ENCODE results near the gene STAG3. TPM values are rescaled to one million over a fixed set of nuclear protein-coding genes. Genes with fewer than 3 reads are reported as not detected.

STAG3 gene
- total RNA-seq: 0.66 and 1.6 TPM in 2 replicates

GRCh38 chr7:100177045-100178001, at the start of gene STAG3, which contains the start of gene GPC2:
TSS of gene STAG3 (plus strand) at chr7:100177918. CDS start at chr7:100180557, 2,639 bp downstream.
TSS of gene GPC2 (minus strand) at chr7:100177381. CDS start at chr7:100177199, 182 bp downstream.

GRCh38 chr7:100148559-100149328, 29.0 kb upstream of the STAG3 start, which contains the start of gene LAMTOR4:
TSS of gene LAMTOR4 (plus strand) at chr7:100148918. CDS start at chr7:100148973, 55 bp downstream.

GRCh38 chr7:100158229-100159098, 19.3 kb upstream of the STAG3 start, which contains the start of gene TRAPPC14:
TSS of gene TRAPPC14 (minus strand) at chr7:100158723. CDS start at chr7:100158499, 224 bp downstream.

GRCh38 chr7:100219801-100220585, 42.3 kb downstream of the STAG3 start, which contains the start of gene PVRIG:
TSS of gene PVRIG (plus strand) at chr7:100219949. CDS start at chr7:100219971, 22 bp downstream.

Other genes with a start within 250 kb of the STAG3 start
- gene GJC3, start 248.3 kb upstream of the STAG3 start, total RNA-seq: not detected in 2 replicates
- not detected in 2 replicates for gene AZGP1, start 201.9 kb upstream of the STAG3 start, total RNA-seq
- 44.7 and 48.1 TPM in 2 replicates for gene ZKSCAN1, start 162.3 kb upstream of the STAG3 start, total RNA-seq
- gene ZSCAN21, start 128.1 kb upstream of the STAG3 start, total RNA-seq: 10.2 and 13.9 TPM in 2 replicates
- gene ZNF3, start 96.2 kb upstream of the STAG3 start, total RNA-seq: 24.9 and 32.3 TPM in 2 replicates
- gene COPS6, start 88.9 kb upstream of the STAG3 start, total RNA-seq: 74.6 and 113 TPM in 2 replicates
- gene MCM7, start 76.5 kb upstream of the STAG3 start, total RNA-seq: 16.7 and 118 TPM in 2 replicates
- 33.2 and 53.1 TPM in 2 replicates for gene AP4M1, start 76.3 kb upstream of the STAG3 start, total RNA-seq
- 65.5 and 69.7 TPM in 2 replicates for gene TAF6, start 58.6 kb upstream of the STAG3 start, total RNA-seq
- gene CNPY4, start 58.3 kb upstream of the STAG3 start, total RNA-seq: 31.3 and 37.7 TPM in 2 replicates
- 2.5 and 3.6 TPM in 2 replicates for gene MBLAC1, start 51.0 kb upstream of the STAG3 start, total RNA-seq
- 59.9 and 108 TPM in 2 replicates for gene LAMTOR4, start 29.0 kb upstream of the STAG3 start, total RNA-seq
- gene TRAPPC14, start 19.2 kb upstream of the STAG3 start, total RNA-seq: 4.8 and 7.1 TPM in 2 replicates
- gene GAL3ST4, start 9.3 kb upstream of the STAG3 start, total RNA-seq: 4.1 and 12.7 TPM in 2 replicates
- gene GPC2, start 537 bp upstream of the STAG3 start, total RNA-seq: 1.8 and 2.6 TPM in 2 replicates
- gene PVRIG, start 42.0 kb downstream of the STAG3 start, total RNA-seq: 0.17 TPM in 1 of 2 replicates, not detected in the other
- gene SPDYE3, start 129.8 kb downstream of the STAG3 start, total RNA-seq: not detected in 2 replicates
- gene PILRB, start 180.2 kb downstream of the STAG3 start, total RNA-seq: 7.8 and 8.9 TPM in 2 replicates
- gene PILRA, start 195.6 kb downstream of the STAG3 start, total RNA-seq: 0.15 and 0.50 TPM in 2 replicates